IPS-18c (cell line): ENCODE results near the gene WNT16.

Source experiments
- H3K4me3 ChIP-seq: 2 replicates; pipeline ENCODE4 v1.7.0; 2013; ENCODE audit warnings: low read depth, mild to moderate bottlenecking, low read length, moderate library complexity; ENCODE audit not compliant: insufficient read depth
- H3K9me3 ChIP-seq: one replicate; pipeline ENCODE4 v1.6.1; 2013; ENCODE audit warnings: mild to moderate bottlenecking, low read length, moderate library complexity; ENCODE audit not compliant: control insufficient read depth, insufficient read depth

The WNT16 gene

GRCh38 chr7:121373177-121373576, 44.4 kb downstream of the WNT16 start:
- H3K9me3 ChIP-seq, result no peaks in the 10 kb centered on the region

GRCh38 chr7:121376979-121377378, 48.2 kb downstream of the WNT16 start:
- H3K9me3 ChIP-seq, result no peaks in the 10 kb centered on the region
- no peak overlapping the region for H3K4me3 ChIP-seq

More at GRCh38 chr7:121373177-121373576, 44.4 kb downstream of the WNT16 start:
- no peak overlapping the region for H3K4me3 ChIP-seq

DNA sequence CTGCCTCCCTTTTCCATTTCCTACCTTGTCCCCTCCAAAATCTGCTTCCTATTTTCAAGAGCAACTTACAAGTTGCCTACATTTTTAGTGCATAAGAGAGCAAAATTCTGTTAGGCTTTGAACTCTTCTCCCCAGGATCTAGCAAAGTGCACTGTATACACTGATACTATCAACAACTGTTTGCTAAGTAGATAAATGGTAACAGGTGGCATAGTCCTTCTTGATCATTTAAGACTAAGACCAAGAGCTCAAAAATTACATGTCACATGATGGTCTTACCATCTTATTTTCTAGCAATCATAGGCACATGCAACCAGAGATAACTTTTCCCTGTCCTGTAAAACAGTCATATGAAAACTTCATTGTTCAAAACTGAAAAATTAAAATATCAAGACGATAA, 51.1 kb downstream of the WNT16 start:
- H3K9me3 ChIP-seq, result no peaks in the 10 kb centered on the region
- no peak overlapping the region for H3K4me3 ChIP-seq

- H3K9me3 ChIP-seq, result no peaks in the 10 kb centered on the region
- H3K4me3 ChIP-seq, result no peak overlapping the region
Measured at GRCh38 chr7:121382473-121382872, 53.7 kb downstream of the WNT16 start.

GRCh38 chr7:121383235-121383910, 54.6 kb downstream of the WNT16 start:
- Histone ChIP-seq H3K9me3 (no peaks in the 10 kb centered on the region), H3K4me3 (no peak overlapping the region)

GRCh38 chr7:121384265-121384664, 55.5 kb downstream of the WNT16 start:
- Histone ChIP-seq H3K4me3 (no peak overlapping the region), H3K9me3 (no peaks in the 10 kb centered on the region)

DNA sequence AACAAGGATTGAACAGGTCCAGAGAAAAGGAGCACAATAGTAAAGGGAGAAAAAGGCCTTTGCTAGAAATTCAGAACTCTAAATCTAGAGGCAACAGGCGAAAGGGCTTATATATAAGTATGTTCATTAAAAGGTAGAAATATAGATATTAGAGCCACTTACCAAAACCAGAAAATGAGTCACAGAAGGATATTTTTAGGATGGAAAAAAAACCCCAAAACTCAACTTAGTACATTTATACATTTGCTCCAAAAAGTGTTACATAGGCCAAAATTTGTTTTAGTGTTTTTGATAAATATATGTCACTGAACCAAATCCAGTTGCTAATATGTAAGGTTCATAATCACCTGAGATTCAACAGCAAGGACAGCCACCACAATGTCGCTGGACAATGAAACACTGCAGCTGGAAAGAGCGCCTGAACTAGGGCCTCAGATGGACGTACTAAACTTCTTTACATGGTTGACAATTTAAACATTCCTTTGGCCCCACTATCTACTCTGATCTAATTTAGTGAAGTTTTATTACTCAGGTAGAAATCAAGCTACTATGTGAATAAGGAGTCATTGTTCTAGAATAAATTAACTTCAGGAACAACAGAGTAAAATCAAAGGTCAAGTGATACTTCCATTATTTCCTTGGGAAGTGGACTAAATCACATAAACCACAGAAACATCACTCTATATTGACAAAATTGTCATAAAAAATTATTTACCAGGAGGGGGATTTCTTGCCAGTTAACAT, 56.4 kb downstream of the WNT16 start:
- no peak overlapping the region for H3K4me3 ChIP-seq

GRCh38 chr7:121385800-121386179, 57.0 kb downstream of the WNT16 start:
- Histone ChIP-seq H3K9me3 (no peaks in the 10 kb centered on the region), H3K4me3 (no peak overlapping the region)

More for the DNA sequence above, 56.4 kb downstream of the WNT16 start:
- H3K9me3 ChIP-seq, result no peaks in the 10 kb centered on the region

DNA sequence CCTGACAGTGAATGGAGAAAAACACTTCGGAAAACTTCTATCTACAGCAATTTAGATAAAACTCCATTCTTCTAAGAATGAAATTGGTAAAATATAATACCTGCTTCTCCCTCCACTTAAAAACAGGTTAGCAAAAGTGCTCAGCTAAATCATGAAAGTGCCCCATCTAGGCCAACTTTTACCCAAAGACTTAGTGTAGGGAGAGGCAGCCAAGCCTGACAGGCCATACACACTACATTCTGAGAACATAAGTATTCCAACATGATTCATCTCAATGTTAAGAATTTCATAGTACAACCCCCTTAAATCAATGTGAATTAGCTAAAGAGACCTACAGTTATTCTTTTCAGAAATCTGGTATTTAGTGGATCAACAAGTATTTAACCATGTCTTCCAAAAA, 60.1 kb downstream of the WNT16 start:
- no peak overlapping the region for H3K4me3 ChIP-seq
- H3K9me3 ChIP-seq, result no peaks in the 10 kb centered on the region

GRCh38 chr7:121390109-121390508, 61.3 kb downstream of the WNT16 start:
- no peak overlapping the region for H3K4me3 ChIP-seq
- no peaks in the 10 kb centered on the region for H3K9me3 ChIP-seq

GRCh38 chr7:121390617-121391016, 61.8 kb downstream of the WNT16 start:
- Histone ChIP-seq H3K4me3 (no peak overlapping the region), H3K9me3 (no peaks in the 10 kb centered on the region)
